Prostate gland (tissue), 2 donors: Measurements from ENCODE around the gene INCA1. TPM values are rescaled to one million over a fixed set of nuclear protein-coding genes. Genes with fewer than 3 reads are reported as not detected.
"Not testable (repeated sequence)": the region's sequence is repeated elsewhere in the genome, so short reads cannot be mapped to it uniquely, and the experiment has no call there.

ENCODE experiments used
- DNase-seq: peaks from one replicate; pipeline ENCODE4 v3.0.0-alpha.2; 2019; ENCODE audit warnings: low spot score
- H3K27ac ChIP-seq, 2 donors: fragments of 200-600 bp; sonication (generic); 2 replicates each; pipeline ENCODE4 v1.5.1; 2017 to 2019
- H3K27me3 ChIP-seq: fragments of 200-600 bp; sonication (generic); replicated peaks from 2 replicates; pipeline ENCODE4 v1.5.1; 2019; ENCODE audit not compliant: insufficient read depth
- H3K36me3 ChIP-seq, 2 donors: fragments of 200-600 bp; sonication (generic); 1 replicate in 1 of 2; 2 replicates in 1 of 2; pipeline versions ENCODE4 v1.5.1 to v1.8.1; 2017 to 2019
- H3K4me1 ChIP-seq: fragments of 200-600 bp; sonication (generic); replicated peaks from 2 replicates; pipeline ENCODE4 v1.5.1; 2019
- H3K4me3 ChIP-seq, 2 donors: fragments of 200-600 bp; sonication (generic); 2 replicates each; pipeline ENCODE4 v1.5.1; 2017 to 2019
- H3K9me3 ChIP-seq: fragments of 200-600 bp; sonication (generic); 2 replicates; pipeline ENCODE4 v1.5.1; 2017
- POLR2A ChIP-seq: fragments of 450-650 bp; IDR thresholded peaks from one replicate; pipeline ENCODE4 v1.6.1; 2016; ENCODE audit warnings: antibody characterized with exemption, mild to moderate bottlenecking
- POLR2AphosphoS5 ChIP-seq: sonication (generic); formaldehyde crosslinking; IDR thresholded peaks from one replicate; pipeline ENCODE4 v1.6.1; 2017; ENCODE audit warnings: antibody characterized with exemption
- WGBS: methylation state at CpG from one replicate; pipeline ENCODE4 v1.1.5; 2018; 5-methylcytosine and 5-hydroxymethylcytosine counted together
- intact Hi-C: fragments of 100-400 bp; cut with DNase I; formaldehyde crosslinking; loops from one replicate; pipeline ENCODE4 v1.14.2; 2022
- total RNA-seq, 2 donors: library from RNA; depleted of rRNA; stranded (reverse); fragments of >200 nt; gene quantifications; one replicate each; pipeline ENCODE4 v1.1.0, GENCODE V29; 2016
- TF ChIP-seq, protein P1 (sequence below), 4 experiments: fragments of 200-600 bp in 2 of 4; fragments of 450-650 bp in 2 of 4; sonication (generic) in 2 of 4; IDR thresholded peaks; 1 replicate in 3 of 4; 2 replicates in 1 of 4; pipeline ENCODE4 v1.5.1; 2016 to 2019; ENCODE audit warnings: antibody characterized with exemption in 4 of 4, mild to moderate bottlenecking in 2 of 4, moderate library complexity in 2 of 4

Gene INCA1
- total RNA-seq, 2 donors from 2014 or later, result 2.5 to 8.4 TPM

DNA sequence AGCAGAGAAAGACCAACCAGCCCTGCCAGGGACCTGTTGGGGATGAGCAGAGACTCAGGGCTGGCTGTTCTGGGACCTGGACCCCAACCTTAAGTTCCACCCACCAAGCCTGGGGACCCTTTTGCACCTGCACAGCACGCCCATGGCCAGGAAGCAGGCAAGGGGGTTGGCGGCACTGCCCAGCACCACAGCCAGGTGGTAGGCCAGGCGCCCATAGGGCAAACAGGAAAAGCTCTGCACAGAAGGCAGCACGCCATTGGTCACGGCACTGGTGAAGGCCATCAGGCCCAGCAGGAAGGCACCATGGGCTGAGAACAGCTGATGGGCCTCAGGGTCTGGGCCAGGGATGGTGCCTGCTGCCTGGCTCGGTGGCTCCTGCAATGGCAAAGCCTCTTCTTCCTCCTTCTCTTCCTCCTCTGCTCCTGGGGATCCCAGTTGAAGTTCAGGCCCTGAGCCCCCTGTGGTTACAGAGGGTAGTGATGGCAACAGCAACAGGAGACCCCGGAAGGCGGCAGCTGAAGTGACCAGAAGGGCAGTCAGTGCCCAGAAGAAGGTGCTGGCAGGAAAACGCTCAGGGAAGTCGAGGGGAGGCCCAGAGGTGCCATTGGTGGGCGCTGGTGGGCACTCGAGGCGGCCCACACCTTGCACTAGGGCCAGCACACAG is 36.2 kb upstream of the INCA1 start:
- TF ChIP-seq, protein P1, sequence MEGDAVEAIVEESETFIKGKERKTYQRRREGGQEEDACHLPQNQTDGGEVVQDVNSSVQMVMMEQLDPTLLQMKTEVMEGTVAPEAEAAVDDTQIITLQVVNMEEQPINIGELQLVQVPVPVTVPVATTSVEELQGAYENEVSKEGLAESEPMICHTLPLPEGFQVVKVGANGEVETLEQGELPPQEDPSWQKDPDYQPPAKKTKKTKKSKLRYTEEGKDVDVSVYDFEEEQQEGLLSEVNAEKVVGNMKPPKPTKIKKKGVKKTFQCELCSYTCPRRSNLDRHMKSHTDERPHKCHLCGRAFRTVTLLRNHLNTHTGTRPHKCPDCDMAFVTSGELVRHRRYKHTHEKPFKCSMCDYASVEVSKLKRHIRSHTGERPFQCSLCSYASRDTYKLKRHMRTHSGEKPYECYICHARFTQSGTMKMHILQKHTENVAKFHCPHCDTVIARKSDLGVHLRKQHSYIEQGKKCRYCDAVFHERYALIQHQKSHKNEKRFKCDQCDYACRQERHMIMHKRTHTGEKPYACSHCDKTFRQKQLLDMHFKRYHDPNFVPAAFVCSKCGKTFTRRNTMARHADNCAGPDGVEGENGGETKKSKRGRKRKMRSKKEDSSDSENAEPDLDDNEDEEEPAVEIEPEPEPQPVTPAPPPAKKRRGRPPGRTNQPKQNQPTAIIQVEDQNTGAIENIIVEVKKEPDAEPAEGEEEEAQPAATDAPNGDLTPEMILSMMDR (IDR thresholded peaks at IDR 0.05), result no peak
- TF ChIP-seq POLR2A, result no peak
- no peaks in the 10 kb centered on the region for H3K36me3 ChIP-seq
- DNase-seq, result no peak
- no peak overlapping the region for H3K27ac ChIP-seq
- H3K4me3 ChIP-seq, result no peak overlapping the region
- no peaks in the 10 kb centered on the region for H3K4me1 ChIP-seq
- no peaks in the 10 kb centered on the region for H3K9me3 ChIP-seq
- intact Hi-C loops, result no loop called here
- H3K27me3 ChIP-seq, result no peaks in the 10 kb centered on the region
- WGBS, result 82% methylated on average over 11 of the region's 13 CpGs

DNA sequence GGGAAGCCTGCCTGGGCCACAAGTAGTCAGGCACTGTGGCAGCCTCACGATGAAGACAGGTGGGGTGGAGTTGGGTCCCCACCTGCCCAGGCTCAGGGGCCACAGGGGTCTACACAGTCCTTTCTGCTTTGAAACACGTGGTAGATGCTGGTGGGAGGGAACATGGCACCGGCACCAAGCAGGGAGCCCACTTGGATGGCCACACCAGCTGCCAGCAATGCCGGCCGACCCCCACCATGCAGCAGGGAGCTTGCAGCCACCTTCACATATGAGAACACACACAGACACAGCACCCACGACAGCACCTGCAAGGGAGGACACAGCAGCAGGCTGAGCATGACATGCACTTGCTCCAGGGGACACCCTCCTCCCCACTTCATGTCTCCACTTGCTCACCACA is 35.5 kb upstream of the INCA1 start:
- Histone ChIP-seq H3K9me3 (no peaks in the 10 kb centered on the region), H3K36me3 (no peaks in the 10 kb centered on the region), H3K27me3 (no peaks in the 10 kb centered on the region), H3K4me1 (no peaks in the 10 kb centered on the region), H3K27ac (no peak overlapping the region), H3K4me3 (no peak overlapping the region)
- 84% methylated on average over 6 of the region's 6 CpGs for WGBS
- DNase-seq, result no peak
- TF ChIP-seq POLR2A, result no peak
- TF ChIP-seq, protein P1 (IDR thresholded peaks at IDR 0.05), result no peak
- no peak for TF ChIP-seq POLR2AphosphoS5
- intact Hi-C loops, result no loop called here

DNA sequence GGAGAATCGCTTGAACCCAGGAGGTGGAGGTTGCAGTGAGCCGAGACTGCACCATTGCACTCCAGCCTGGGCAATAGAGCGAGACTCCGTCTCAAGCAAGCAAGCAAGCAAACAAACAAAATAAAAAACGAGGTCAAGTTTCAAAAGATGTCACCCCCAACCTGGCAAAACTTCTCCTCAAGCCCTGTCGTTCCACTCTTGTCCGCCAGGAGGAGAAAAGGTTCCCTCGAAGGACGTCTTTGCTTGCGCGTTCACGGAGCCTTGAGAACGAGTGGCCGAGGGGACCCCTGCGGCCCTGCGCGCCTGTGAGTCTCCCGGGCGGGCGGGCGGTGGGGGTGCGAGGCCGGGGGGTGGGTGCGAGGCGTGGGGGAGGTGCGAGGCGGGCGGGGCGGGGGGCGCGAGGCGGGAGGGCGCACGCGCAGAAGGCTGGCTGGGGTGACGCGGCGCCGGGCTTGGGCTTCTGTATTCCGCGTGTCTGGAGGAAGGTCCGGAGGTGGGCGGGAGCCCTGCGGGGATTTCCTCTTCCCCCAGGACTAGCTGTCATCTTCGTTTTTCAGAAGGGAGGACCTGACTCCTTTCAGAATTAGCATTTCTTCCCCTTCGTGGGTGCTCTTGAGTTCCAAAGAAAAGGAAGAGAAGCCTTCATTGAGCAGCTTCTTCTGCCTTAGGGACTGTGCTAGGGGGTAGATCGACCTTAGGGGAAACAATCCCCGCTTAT is 34.2 kb upstream of the INCA1 start:
- 5% methylated on average over 40 of the region's 48 CpGs for WGBS
- no peaks in the 10 kb centered on the region for H3K27me3 ChIP-seq
- TF ChIP-seq, protein P1 (IDR thresholded peaks at IDR 0.05), result peak; percentile 70 to 81 (median 76)
- TF ChIP-seq POLR2AphosphoS5 (peak; percentile 23), POLR2A (no peak)
- H3K4me1 ChIP-seq, result no peaks in the 10 kb centered on the region
- intact Hi-C loops, result no loop called here
- peak; percentile 65 for DNase-seq
- H3K9me3 ChIP-seq, result no peaks in the 10 kb centered on the region
- peak overlapping the region in 1 of 2 donors; percentile 44 for H3K27ac ChIP-seq
- H3K4me3 ChIP-seq, result peak overlapping the region; percentile 31 to 44
- no peaks in the 10 kb centered on the region for H3K36me3 ChIP-seq

DNA sequence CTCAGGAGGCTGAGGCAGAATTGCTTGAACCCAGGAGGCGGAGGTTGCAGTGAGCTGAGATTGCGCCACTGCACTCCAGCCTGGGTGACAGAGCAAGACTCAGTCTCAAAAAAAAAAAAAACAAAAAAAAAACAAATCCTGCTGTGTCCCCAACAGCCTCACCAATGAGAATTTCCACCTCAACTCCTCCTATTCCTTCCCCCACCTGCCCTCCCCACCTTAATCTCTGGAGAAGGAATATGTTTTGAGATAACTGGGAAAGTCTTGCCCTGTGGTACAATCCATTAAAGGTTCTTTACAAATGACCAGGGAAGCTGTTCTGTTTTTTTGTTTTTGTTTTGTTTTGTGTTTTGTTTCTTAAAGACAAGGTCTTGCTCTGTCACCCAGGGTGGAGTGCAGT is 32.8 kb upstream of the INCA1 start:
- H3K36me3 ChIP-seq, H3K27ac ChIP-seq, intact Hi-C loops, H3K4me1 ChIP-seq, H3K4me3 ChIP-seq, H3K27me3 ChIP-seq, DNase-seq, H3K9me3 ChIP-seq: not testable (repeated sequence)
- 97% methylated on average over 2 of the region's 2 CpGs for WGBS

DNA sequence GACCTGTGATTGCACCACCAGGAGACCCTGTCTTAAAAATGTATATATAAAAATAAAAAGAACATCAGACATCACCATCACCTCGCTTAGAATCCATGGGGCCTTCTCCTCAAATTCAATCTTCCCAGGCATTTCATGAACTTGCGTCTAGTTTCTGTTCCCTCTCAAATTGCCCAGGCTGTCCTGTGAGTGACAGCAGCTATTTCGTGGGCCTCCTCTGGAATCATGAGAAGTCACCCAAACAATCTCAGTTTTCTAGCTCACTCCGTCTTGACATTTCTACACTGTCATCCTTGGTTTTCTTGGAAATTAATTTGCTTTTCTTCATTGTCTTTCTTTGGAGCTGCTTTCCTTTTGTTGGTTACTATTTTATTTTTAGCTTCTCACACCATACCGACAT is 30.6 kb upstream of the INCA1 start:
- H3K27ac ChIP-seq, result no peak overlapping the region
- no peak overlapping the region for H3K4me3 ChIP-seq
- intact Hi-C loops, result no loop called here
- H3K4me1 ChIP-seq, result no peaks in the 10 kb centered on the region
- no peaks in the 10 kb centered on the region for H3K9me3 ChIP-seq
- H3K27me3 ChIP-seq, result no peaks in the 10 kb centered on the region
- TF ChIP-seq, protein P1 (IDR thresholded peaks at IDR 0.05), result no peak
- TF ChIP-seq POLR2AphosphoS5 (no peak), POLR2A (no peak)
- DNase-seq, result no peak
- H3K36me3 ChIP-seq, result peaks cover 0 to 7% of the 10 kb centered on the region in 2 donors
- 74% methylated on average over 5 of the region's 5 CpGs for WGBS
